Measurements from ENCODE around the gene ASPRV1.
A peak's percentile ranks its signal among the peaks of the same experiment; 100 is the strongest.
"Not testable (repeated sequence)": the region's sequence is repeated elsewhere in the genome, so short reads cannot be mapped to it uniquely, and the experiment has no call there.

ASPRV1 gene

DNA sequence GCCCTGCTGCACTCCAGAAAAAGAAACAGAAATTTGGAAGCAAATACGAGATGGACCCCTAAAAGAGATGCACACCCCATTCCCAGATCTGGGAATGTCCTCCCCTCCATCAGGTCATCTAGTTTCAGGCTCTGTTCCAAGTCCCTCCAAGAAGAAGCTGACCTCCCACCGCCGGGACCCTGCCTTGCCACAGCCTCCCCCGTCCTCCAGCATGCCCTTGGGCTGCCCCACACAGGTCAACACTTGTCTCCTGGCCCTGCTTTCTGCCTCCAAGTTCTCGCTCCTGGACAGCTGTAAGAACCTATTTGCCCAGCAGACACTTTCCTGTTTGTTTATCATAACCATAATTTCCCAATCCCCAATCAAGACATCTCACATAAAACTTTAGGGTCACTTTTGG lies 2.0 kb downstream of the ASPRV1 start:
- no peak for DNase-seq

DNA sequence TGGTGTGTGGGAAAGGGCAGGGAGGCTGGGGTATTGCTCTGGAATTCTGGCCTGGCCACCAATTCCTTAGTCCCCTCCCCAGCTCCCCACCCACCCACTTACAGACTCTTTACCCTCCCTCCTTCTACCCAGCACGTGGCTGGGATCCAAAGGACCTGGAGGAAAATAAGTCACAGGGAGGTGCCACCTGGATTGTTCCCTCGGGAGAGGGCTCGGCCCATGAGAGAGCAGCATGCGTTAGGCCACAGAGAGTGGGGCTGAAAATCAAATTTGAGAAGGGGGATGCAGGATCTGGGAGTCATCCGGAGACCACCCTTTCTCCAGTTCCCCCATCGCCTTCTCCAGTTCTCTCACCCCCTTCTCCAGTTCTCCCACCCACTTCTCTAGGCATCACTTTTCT lies 3.0 kb downstream of the ASPRV1 start:
- no peak for DNase-seq

DNA sequence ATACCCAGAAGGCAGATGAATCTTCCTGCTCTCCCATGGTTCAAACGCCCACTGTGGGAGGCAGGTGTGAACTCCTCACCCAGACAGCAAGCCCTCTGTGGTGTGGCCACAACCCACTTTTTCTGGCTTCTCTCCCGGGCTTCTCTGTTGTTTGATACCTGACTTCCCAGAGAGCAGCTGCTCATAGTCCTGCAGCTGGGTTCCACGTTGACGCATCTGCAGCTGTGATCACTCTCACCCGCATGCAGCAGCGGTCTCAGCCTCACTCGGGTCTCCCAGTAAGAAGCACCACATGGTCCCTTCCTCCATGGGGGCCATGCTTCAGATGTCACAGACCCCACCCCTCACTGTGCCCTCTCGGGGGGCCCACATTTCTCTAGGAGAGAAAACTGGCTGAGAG lies 3.5 kb downstream of the ASPRV1 start:
- DNase-seq: no peak

DNA sequence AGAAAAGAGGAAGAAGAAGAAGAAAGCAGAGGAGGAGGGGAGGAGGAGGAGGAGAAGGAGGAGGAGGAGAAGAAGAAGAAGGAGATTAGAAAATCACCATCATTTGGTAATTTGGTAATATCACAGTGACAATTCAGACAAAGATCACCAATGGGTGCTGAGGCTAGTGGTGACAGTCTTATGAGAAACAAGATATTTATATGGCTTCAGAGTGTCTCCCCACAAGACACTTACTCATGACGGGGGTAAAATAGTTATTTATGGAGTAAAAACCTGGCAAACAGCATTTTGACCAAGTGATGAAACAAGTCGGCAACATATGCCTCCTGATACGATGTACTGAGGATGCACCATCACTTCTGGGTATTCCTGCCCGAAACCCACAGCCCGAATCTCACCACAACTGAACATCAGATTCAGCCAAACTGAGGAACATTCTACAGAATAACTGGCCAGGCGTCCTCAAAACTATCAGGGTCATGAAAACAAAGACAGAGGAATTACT lies 4.9 kb downstream of the ASPRV1 start:
- DNase-seq: no peak

DNA sequence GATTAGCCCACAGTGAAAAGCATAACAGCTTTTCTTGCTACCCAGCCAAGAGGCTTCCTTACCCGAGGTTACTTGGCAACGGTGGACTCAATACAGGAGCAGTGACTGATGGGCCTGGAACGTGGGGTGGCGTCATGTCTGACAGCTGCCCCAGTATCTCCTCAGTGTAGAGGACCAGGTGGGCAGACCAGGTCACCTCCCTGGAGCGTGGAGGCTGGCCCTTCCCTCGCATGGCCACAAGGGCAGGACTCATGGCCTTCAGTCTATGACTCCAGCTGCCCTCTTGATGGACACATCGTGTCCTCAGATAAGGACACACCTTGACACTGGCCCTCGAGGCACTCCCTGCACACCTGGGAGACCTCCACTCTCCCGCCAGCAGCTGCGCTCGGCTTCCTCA lies 6.4 kb downstream of the ASPRV1 start:
- no peak for DNase-seq

DNA sequence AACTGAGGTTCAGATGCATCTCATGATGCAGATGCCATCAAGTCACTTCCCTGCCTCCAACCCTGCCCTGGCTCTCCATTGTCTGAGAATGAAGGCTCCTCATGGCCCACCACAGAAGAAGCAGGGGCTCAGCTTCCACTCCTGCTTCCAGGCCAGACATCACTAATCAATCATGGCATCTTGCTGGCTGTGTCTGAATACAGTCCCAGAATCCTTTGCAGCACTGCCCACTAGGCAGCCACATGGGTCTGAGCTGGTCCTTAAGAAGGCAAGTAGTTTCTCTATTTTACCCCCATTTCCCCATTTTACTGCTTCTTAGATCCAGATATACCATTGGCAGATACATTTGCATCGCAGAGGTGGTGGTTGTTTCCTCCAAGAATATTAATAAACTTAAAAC lies 7.3 kb downstream of the ASPRV1 start:
- no peak for DNase-seq

DNA sequence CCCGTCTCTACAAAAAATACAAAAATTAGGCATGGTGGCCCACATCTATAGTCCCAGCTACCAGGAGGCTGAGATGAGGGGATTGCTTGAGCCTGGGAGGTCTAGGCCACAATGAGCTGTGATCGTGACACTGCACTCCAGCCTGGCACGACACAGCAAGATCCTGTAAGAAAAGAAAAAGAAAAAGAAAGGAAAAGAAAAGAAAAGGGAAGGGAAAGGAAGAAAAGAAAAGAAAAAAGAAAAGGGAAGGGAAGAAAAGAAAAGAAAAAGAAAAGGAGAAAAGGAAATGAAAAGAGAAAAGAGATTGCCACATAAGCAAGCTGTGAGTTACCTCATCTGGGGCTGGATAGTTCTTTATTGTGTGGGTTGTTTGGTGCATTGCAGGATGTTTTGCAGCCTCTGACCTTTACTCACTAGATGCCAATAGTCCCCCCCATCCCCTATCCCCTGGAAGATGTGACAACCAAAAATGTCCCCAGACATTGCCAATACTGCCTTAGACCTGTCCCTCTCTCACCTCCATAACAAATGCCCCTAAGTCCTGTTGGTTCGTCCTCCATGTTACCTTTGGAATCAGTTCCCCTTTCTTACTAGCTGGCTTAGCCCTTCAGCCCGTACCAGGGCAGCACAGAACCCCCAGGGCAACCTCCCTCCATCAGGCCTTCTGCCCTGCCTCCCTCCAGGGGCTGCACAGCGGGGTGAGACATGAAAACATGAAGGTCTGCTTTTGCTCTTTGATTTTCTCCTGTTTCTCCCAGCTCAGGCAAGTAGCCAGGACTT lies 8.9 kb downstream of the ASPRV1 start:
- no peak for DNase-seq

DNA sequence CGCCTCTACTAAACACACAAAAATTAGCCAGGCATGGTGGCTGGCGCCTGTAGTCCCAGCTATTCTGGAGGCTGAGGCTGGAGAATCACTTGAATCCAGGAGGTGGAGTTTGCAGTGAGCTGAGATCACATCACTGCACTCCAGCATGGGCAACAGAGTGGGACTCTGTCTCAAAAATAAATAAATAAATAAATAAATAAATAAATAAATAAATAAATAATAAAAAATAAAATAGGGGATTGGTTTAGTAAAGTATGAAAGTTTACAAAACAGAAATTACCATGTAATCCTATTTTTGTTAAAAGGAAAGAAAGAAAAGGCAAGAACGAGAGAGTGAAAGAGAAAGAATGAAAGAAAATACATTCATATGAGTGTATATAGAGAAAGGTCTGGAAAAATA lies 10.8 kb downstream of the ASPRV1 start:
- not testable (repeated sequence) for DNase-seq

DNA sequence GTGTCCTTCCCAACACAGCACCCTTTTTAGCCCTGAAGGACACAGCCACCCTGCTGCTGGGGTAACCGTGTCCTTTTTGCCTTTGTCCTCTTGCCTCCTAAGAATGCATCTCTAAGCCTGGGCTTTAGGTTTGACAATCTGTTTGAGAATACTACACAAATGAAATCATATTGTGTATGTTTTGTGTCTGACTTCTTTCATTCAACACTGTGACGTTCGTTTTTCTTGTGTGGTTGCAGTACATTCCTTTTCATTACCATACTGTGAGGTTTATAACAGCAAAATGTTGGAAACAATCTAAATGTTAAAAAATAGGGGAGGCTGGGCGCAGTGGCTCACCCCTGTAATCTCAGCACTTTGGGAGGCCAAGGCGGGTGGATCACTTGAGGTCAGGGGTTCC lies 11.2 kb downstream of the ASPRV1 start:
- DNase-seq: no peak

DNA sequence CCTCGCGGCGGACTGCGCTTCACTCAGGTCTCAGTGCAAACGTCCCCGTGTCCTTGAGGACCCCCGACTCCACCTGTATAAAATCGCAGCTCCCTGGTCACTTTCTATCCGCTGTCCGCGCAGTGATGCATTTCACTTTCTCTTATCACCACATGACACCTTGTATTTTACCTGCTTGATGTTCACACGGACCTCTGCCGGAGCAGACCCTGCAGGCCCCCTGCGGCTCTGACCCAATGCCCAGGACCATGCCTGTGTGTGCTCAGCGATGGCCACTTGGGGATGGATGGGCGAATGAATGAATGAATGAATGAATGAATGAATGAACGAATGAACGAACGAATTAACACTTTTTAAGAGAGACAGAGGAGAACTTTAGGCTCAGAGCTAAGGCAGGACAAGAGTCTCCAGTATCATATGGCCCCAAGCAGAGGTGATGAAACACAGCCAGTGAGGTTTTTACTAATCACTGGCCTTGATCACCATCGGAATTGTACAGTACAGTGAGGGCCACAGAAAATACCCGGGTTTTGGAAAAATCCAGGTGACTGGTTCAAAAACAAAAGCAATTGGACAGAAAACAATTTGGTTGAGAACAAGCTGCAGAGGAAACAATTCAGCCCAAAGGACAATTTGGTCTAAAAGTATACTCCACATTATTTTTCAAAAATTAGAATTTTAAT lies 12.3 kb downstream of the ASPRV1 start:
- DNase-seq: no peak

DNA sequence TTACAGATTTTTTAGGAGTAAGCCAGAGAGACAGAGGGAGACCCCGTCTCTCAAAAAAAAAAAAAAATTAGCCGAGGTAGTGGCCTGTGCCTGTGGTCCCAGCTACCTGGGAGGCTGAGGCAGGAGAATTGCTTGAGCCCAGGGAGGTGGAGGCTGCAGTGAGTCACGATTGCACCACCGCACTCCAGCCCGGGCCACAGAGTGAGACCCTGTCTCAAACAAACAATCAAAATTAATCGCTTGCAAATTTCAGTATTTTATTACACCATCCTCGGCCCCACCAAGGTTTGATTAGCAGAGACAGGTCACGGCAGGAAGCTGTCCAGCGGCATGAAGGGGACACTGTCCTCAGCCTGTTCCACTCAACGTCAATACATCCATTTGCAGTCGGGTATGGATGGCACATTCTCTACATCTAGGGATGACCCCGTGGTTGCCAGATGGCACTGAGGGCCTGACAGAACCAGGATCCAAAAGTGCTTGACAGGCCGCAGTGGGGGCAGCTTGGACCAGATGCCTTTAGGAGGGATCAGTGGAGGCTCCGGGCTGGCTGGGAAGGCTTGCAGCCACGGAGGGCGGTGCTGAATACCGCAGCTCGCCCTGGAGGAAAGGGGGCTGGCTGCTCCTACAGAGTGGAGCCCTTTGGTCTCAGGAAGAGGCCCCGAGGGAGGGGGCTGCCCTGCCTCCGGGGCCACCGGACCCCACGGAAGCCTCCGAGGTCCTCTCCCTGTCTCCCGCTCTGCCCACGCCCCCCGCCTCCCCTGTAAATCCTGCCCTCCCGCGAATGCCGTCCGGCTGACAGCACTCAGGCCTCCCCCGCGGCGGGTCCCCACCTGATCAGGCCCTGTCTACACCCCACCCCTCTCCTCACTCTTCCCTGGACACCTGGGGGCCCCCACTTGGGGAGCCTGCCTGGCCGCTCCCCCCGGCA lies 13.1 kb downstream of the ASPRV1 start:
- DNase-seq: peak; percentile 15

DNA sequence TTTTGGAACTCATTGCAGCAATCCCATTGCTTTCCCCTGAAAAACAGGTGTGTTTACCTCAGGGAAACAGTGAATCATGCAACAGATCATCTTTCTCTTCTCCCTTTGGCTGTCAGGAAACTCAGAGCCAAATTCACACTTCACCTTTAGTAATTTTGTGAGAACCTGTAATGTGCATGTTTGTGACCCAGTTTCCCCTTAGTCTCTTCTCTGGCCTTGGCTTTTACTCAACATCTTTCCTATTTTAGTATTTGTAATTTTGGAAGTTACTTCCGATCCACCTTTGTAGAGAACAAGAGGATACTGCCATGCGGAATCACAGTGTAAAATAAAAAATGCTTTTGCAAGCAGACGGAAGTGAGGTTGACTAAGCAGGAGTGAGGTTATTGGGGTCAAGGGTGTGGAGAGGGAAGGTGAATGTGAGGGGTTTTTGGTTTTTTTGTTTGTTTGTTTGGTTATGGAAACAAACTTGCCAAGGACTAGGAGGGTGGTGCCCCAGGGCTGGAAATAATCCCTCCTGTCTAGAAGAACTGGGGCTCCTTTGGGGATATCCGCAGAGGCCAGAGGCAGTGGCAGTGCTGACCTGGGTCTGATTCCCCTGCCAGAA lies 14.0 kb downstream of the ASPRV1 start:
- DNase-seq: no peak

DNA sequence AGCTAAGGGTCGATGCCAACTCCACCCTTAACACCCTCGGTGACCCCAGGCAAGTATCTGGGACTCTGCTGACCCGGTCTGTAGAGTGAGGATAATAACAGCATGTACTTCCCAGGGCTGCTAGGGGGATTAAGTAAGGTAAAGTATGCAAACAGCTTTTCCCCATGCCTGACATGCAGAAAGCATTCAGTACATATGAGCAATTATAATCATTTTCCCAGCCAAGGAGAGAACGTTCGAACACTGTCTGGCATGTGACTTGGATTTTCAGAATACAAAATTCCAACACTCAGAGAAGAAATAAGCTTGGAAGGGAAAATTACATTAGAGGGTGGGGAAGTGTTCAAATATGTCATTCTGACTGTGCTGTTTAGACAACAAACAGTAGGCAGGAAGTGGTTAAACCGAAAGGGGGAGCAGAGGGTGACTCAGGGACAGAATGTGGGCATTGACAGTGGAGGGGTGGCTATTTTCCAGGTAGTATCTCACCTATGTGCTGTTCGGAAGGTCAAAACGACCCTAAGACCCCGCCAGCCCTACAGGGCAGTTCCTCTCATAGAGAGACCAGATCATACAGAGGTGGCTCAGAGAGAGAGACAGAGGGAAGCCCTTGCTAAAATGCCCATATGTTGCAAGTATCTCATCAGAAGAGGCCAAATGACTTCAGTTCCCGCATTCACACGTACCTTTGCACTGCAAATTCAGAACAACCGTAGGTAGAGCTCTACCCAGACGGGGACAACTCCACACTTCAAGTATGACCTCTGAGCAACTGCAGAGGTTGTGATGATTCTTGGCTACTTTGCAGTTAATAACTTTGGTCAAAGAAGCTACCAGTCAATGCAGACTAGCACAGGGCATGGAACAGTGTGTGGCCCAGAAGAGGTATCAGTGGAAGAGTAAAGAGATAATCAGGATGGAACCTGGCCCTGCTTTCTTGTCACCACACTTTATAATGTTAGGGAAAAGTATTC lies 14.8 kb downstream of the ASPRV1 start:
- DNase-seq: peak; percentile 21

DNA sequence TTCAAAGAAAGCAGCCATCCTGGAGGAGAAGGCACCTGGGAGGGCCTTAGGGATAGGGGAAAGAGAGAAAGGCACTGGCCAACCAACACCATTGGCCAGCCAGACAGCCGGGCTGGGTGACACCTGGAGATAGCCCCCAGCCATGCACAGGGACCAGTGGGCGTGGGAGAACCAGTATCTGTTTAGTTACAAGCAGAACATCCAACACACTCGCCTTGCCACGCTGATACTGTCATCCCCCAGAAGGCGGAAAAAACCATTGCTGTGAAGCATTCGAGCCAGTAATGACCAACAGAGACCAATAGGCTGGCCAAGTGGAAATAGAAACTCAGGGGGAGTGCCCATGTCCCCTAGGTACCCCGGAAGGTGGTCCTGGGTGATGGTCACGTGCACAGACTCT lies 15.5 kb downstream of the ASPRV1 start:
- DNase-seq: no peak

DNA sequence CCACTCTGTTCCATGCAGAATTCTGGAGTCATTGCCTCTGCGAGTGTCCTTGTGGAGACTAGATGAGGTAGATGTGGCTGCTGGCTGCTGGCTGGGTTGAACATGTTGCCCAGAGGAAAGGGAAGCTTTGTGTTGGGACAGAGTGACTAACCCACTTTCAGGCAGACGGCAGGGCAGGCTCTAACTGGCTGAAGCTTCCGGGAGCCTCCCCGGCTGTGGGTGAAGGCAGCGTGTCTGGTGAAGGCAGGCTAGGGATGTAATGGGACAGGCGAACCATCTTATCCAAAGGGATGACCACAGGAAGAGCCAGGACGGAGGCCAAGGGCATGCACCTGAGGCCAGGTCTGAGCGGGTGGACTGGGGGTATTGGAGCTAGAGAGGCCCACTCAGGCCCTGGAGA lies 16.0 kb downstream of the ASPRV1 start:
- DNase-seq: no peak

DNA sequence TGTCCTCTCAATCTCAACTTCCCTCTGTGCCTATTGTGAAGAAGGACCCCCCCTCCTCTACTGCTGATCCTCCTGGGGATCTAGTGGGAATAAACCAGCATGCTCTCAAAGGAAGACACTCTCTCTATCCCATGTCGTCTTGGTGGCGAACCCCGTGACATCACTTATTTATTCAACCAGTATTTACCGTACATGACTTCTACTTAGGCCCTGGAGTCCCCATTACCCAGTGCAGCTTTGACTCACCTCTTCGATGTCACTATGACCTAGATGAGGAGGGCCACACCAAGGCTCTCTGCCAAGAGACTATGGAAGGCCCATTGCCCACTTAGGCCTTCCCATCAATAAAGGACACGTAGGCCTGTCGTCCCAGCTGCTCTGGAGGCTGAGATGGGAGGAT lies 16.7 kb downstream of the ASPRV1 start:
- DNase-seq: no peak

DNA sequence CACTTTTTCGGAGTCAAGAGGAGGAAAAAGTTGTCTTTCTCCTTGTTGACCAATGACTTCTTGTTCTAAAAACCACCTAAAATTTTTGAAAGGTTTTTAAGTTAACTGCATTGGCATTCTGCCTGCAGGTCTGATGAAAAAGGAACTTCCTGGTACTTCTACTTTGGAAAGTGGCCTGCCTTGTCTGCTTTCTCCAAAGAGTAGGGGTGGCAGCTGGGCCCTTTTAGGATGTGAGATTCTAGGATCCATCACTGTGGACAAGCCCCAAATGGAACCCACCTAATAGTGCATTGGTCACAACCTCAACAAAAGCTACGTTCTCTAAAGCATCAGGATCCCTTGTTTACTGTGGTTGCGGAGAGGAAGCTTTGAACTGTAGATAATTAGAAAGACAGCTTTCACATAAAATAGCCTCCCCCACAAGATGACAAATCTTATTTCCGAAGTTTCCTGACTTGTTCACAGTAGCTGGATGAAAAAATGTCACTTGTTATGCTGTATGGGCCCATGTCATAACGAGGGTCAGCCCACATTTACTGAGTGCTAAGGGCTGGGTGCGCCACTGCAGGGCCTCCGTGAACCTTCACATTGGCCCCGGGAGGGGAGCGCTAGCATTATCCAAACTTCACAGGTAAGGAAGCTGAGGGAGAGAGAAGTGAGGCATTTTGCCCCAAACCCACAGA lies 17.4 kb downstream of the ASPRV1 start:
- no peak for DNase-seq

DNA sequence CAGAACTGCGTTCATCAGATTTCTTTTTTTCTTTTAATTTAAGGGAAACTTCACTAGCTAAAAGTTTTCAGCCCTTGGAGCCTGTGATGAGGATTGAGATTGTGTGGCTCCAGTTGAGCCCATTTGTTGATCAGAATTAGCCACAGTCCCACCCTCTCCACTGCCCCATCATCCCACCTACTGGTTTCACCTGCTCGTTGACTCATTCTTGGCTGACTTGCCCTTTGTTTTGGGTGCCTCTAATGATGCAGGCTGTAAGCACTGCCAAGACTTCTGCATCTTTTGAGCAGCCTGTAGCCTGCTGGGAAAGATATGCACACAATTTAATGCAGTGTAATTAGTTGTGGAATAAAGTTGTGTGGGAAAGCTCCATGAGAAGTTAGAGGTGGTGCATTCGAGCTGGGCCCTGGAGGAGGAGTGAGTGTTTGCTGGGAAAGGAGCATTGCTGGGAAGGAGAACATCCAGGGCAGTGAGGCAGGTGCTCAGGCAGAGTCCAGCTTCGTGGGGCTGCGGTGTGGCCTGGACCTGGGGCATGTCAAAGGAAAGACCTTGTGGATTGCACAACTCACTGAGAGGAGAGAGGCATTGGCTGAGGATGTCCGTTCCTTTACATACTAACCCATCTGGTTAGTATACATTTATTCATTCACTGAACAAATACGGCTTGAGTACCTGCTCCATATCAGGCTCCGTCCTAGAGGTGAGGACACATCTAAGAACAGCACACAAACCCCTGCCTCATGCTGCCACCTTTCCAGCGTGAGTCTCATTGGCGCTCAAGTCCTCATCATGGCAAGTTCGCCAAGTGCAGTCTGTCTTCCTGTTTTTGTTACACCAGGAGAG lies 18.2 kb downstream of the ASPRV1 start:
- no peak for DNase-seq

DNA sequence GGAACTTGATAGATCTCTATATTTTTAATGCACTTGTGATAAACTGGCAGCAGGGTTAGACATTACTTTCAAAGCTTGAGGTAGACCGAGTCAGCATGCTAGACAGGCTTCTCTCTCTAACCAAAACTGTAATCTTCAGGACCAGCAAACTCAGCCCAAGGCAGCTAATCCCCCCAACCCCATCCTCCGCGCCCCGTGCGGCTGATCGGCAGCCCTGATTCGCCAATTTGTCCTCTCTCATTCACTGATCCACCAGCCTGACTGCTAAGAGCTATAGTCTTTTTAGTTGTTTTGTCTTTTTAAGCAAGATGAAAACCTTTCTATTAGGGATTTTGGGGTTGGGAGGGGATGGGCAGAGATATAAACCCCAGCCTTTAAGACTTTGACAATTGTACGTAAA lies 20.7 kb downstream of the ASPRV1 start:
- DNase-seq: no peak

DNA sequence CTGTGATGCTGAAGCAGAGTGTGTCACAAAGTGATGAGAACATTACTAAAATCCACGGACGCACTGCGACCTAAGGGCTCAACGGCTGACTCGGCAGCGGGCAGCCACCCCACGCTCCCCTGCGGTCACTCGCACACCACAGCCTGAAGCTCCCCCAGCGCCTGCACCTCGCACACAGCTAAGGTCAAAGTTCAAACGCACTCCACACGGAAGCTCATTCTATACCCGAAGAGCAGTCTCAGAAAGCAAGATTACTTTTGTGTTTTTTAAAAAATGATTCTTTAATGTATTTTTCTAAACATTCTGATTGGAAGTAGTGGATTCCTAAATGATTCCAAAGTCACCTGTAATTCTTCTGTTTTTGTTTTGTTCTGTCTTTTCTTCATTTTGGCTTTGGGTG lies 21.7 kb downstream of the ASPRV1 start:
- no peak for DNase-seq
